Activated naive CD8-positive, alpha-beta T cell treated with anti-CD3 and anti-CD28 coated beads, Interleukin-2, amount 50 U/mL, for 16 hours (primary cell): Measurements from ENCODE around the gene JAKMIP1.

Experiments
- DNase-seq: peaks from one replicate; pipeline ENCODE4 v3.0.0-alpha.2; 2020; ENCODE audit warnings: low read depth, low spot score

The JAKMIP1 gene

GRCh38 chr4:6042293-6043063, 157.9 kb downstream of the JAKMIP1 start:
- no peak for DNase-seq

- no peak for DNase-seq
Measured at GRCh38 chr4:6041800-6042199, 158.5 kb downstream of the JAKMIP1 start.

GRCh38 chr4:6038711-6039110, 161.6 kb downstream of the JAKMIP1 start:
- DNase-seq = no peak

- no peak for DNase-seq
Measured at GRCh38 chr4:6035786-6036185, 164.6 kb downstream of the JAKMIP1 start.

GRCh38 chr4:6033381-6033780, 167.0 kb downstream of the JAKMIP1 start:
- no peak for DNase-seq

GRCh38 chr4:6032249-6033244, 167.8 kb downstream of the JAKMIP1 start:
- no peak for DNase-seq

GRCh38 chr4:6031846-6032245, 168.5 kb downstream of the JAKMIP1 start:
- DNase-seq = no peak

GRCh38 chr4:6030679-6031078, 169.7 kb downstream of the JAKMIP1 start:
- no peak for DNase-seq

- DNase-seq = no peak
Measured at GRCh38 chr4:6029254-6029653, 171.1 kb downstream of the JAKMIP1 start.

GRCh38 chr4:6028168-6028567, 172.2 kb downstream of the JAKMIP1 start:
- no peak for DNase-seq

GRCh38 chr4:6027392-6027791, 173.0 kb downstream of the JAKMIP1 start:
- DNase-seq = no peak

- DNase-seq = no peak
Measured at GRCh38 chr4:6024313-6024960, 175.9 kb downstream of the JAKMIP1 start.

- DNase-seq = no peak
Measured at GRCh38 chr4:6023731-6024130, 176.6 kb downstream of the JAKMIP1 start.

- no peak for DNase-seq
Measured at GRCh38 chr4:6022607-6023288, 177.6 kb downstream of the JAKMIP1 start.

GRCh38 chr4:6021831-6022606, 178.3 kb downstream of the JAKMIP1 start:
- no peak for DNase-seq

- DNase-seq = no peak
Measured at GRCh38 chr4:6020613-6021012, 179.7 kb downstream of the JAKMIP1 start.

GRCh38 chr4:6019316-6020263, 180.8 kb downstream of the JAKMIP1 start:
- DNase-seq = no peak

GRCh38 chr4:6018331-6018730, 182.0 kb downstream of the JAKMIP1 start, which contains the start of gene C4orf50:
Gene C4orf50, minus strand, starts transcription at chr4:6018431.
- no peak for DNase-seq

GRCh38 chr4:6017800-6018199, 182.5 kb downstream of the JAKMIP1 start:
- DNase-seq = no peak
